Gastrocnemius medialis (tissue), 4 donors: ENCODE results near the gene SMIM10. TPM values are rescaled to one million over a fixed set of nuclear protein-coding genes. Genes with fewer than 3 reads are reported as not detected.

ENCODE experiments used
- ATAC-seq, 2 donors: fragments of 150-250 bp; one replicate each; pipeline ENCODE4 v1.9.1; 2016
- DNase-seq, 2 donors: peaks; one replicate each; pipeline ENCODE4 v3.0.0-alpha.2; 2019
- H3K27ac ChIP-seq, 4 donors: fragments of 200-600 bp; sonication (generic); 1 replicate in 1 of 4; 2 replicates in 3 of 4; pipeline ENCODE4 v1.5.1; 2016 to 2018; ENCODE audit warnings: mild to moderate bottlenecking in 2 of 4, moderate library complexity in 1 of 4
- H3K27me3 ChIP-seq, 3 donors: fragments of 200-600 bp; sonication (generic) in 2 of 3; 1 replicate in 1 of 3; 2 replicates in 2 of 3; pipeline versions ENCODE4 v1.5.1 to v1.6.0; 2016 to 2019; ENCODE audit warnings: mild to moderate bottlenecking in 1 of 3, moderate library complexity in 1 of 3
- H3K36me3 ChIP-seq, 2 donors: fragments of 200-600 bp; sonication (generic) in 1 of 2; one replicate each; pipeline ENCODE4 v1.5.1; 2017 to 2018
- H3K4me1 ChIP-seq, 2 donors: fragments of 200-600 bp; sonication (generic) in 1 of 2; one replicate each; pipeline ENCODE4 v1.5.1; 2016 to 2017; ENCODE audit warnings: mild to moderate bottlenecking in 2 of 2
- H3K4me3 ChIP-seq, 4 donors: fragments of 200-600 bp; sonication (generic) in 3 of 4; 1 replicate in 1 of 4; 2 replicates in 3 of 4; pipeline ENCODE4 v1.5.1; 2016 to 2019; ENCODE audit warnings: mild to moderate bottlenecking in 2 of 4
- H3K9me3 ChIP-seq, 3 donors: fragments of 200-600 bp; sonication (generic) in 2 of 3; 1 replicate in 1 of 3; 2 replicates in 2 of 3; pipeline ENCODE4 v1.5.1; 2016 to 2019
- POLR2A ChIP-seq, 2 donors: fragments of 450-650 bp; IDR thresholded peaks; one replicate each; pipeline ENCODE4 v1.6.1; 2017; ENCODE audit warnings: antibody characterized with exemption in 2 of 2, mild to moderate bottlenecking in 2 of 2, moderate library complexity in 2 of 2
- in situ Hi-C, 4 donors: fragments of 200-750 bp; cut with MboI; loops; one replicate each; pipeline versions ENCODE4 v1.15.0 to v1.8.0; 2017; ENCODE audit warnings: low sequenced_read_pairs in 4 of 4
- intact Hi-C: fragments of 100-400 bp; cut with DNase I; formaldehyde crosslinking; loops from one replicate; pipeline ENCODE4 v1.15.1; 2023; ENCODE audit warnings: low total_unique reads
- total RNA-seq, 4 donors: library from RNA; depleted of rRNA; stranded (reverse); fragments of >200 nt; gene quantifications; one replicate each; pipeline versions ENCODE4 v1.1.0 to v1.2.3, GENCODE V29; 2016
- TF ChIP-seq, protein P1 (sequence below), 5 experiments: fragments of 450-650 bp in 3 of 5; fragments of 200-600 bp in 2 of 5; sonication (generic) in 2 of 5; IDR thresholded peaks in 4 of 5; conservative IDR thresholded peaks in 1 of 5; 1 replicate in 4 of 5; 2 replicates in 1 of 5; pipeline ENCODE4 v1.5.1; 2016 to 2019; ENCODE audit warnings: antibody characterized with exemption in 5 of 5, mild to moderate bottlenecking in 3 of 5, moderate library complexity in 3 of 5

The SMIM10 gene
- total RNA-seq, 4 donors from 2014 or later, result 1.0 to 2.7 (median 1.5) TPM

DNA sequence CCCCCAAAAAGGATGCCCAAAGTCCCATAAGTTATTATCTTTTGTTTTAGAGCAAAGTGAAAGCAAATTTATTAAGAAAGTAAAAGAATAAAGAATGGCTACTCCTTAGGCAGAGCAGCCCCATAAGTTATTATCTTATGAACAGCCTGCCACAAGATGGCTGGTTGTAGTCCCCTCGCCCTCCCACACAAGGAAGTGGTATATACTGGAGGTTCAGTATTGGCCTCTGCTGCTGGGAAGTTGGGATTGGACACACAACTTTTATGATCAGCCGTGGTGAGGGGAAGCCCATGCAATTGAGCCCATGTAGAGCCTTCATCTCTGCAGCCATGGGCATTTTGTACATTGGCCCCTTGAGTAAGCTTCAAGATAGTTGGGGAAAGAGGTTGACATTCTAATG, 8.0 kb upstream of the SMIM10 start:
- H3K9me3 ChIP-seq, result no peaks in the 10 kb centered on the region
- intact Hi-C loops, result no loop called here
- DNase-seq, result no peak

DNA sequence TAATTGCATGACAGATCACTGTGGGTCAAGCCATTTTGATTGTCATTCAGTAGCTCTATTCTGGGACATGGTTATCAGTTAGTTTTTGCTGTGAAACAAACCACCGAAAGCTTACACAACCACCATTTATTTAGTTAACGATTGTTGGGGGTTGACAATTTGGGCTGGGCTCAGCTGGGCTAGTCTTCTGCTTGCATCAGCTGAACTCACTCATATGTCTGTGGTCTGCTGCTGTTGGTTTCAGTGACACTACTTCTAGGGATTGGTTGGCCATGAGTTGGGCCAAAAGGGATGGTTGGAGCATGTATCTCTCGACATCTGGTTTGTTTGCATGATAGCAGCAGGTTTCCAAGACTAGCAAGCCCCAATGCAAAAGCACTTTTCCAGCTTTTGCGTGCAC, 5.3 kb upstream of the SMIM10 start:
- Histone ChIP-seq H3K4me1 (peaks cover 0 to 3% of the 10 kb centered on the region in 2 donors), H3K36me3 (no peaks in the 10 kb centered on the region), H3K4me3 (no peak overlapping the region), H3K27me3 (no peaks in the 10 kb centered on the region), H3K9me3 (no peaks in the 10 kb centered on the region), H3K27ac (no peak overlapping the region)
- no peak for DNase-seq
- TF ChIP-seq, protein P1, sequence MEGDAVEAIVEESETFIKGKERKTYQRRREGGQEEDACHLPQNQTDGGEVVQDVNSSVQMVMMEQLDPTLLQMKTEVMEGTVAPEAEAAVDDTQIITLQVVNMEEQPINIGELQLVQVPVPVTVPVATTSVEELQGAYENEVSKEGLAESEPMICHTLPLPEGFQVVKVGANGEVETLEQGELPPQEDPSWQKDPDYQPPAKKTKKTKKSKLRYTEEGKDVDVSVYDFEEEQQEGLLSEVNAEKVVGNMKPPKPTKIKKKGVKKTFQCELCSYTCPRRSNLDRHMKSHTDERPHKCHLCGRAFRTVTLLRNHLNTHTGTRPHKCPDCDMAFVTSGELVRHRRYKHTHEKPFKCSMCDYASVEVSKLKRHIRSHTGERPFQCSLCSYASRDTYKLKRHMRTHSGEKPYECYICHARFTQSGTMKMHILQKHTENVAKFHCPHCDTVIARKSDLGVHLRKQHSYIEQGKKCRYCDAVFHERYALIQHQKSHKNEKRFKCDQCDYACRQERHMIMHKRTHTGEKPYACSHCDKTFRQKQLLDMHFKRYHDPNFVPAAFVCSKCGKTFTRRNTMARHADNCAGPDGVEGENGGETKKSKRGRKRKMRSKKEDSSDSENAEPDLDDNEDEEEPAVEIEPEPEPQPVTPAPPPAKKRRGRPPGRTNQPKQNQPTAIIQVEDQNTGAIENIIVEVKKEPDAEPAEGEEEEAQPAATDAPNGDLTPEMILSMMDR (IDR thresholded peaks at IDR 0.05 in 4 of 5, conservative IDR thresholded peaks at IDR 0.05 in 1 of 5), result no peak
- TF ChIP-seq POLR2A (IDR thresholded peaks at IDR 0.05), result no peak
- intact Hi-C loops, result no loop called here
- ATAC-seq, result no peak
- in situ Hi-C loops, result no loop called here

More for the DNA sequence above, 8.0 kb upstream of the SMIM10 start:
- Histone ChIP-seq H3K27ac (no peak overlapping the region), H3K27me3 (no peaks in the 10 kb centered on the region), H3K36me3 (no peaks in the 10 kb centered on the region), H3K4me3 (no peak overlapping the region), H3K4me1 (no peaks in the 10 kb centered on the region)
- TF ChIP-seq, protein P1 (IDR thresholded peaks at IDR 0.05 in 4 of 5, conservative IDR thresholded peaks at IDR 0.05 in 1 of 5), result no peak
- TF ChIP-seq POLR2A (IDR thresholded peaks at IDR 0.05), result no peak
- in situ Hi-C loops, result no loop called here
- no peak for ATAC-seq

- no peaks in the 10 kb centered on the region for H3K36me3 ChIP-seq
- TF ChIP-seq, protein P1 (IDR thresholded peaks at IDR 0.05 in 4 of 5, conservative IDR thresholded peaks at IDR 0.05 in 1 of 5), result no peak
- no peak for TF ChIP-seq POLR2A (IDR thresholded peaks at IDR 0.05)
- H3K9me3 ChIP-seq, result no peaks in the 10 kb centered on the region
- ATAC-seq (peak in 1 of 2 donors; percentile 21), DNase-seq (no peak)
- H3K27ac ChIP-seq, result peak overlapping the region in 3 of 4 donors; percentile 25 to 46 (median 45)
- in situ Hi-C loops, result no loop called here
- no peaks in the 10 kb centered on the region for H3K27me3 ChIP-seq
- intact Hi-C loops, result no loop called here
- H3K4me3 ChIP-seq, result peak overlapping the region; percentile 43 to 55 (median 47)
- H3K4me1 ChIP-seq, result peaks cover 0 to 5% of the 10 kb centered on the region in 2 donors
Measured at GRCh38 chrX:134990475-134990800, 353 bp upstream of the SMIM10 start.

GRCh38 chrX:134997646-134998045, 6.9 kb downstream of the SMIM10 start:
- Histone ChIP-seq H3K36me3 (no peaks in the 10 kb centered on the region), H3K27ac (no peak overlapping the region), H3K27me3 (no peaks in the 10 kb centered on the region), H3K4me1 (no peaks in the 10 kb centered on the region), H3K4me3 (no peak overlapping the region), H3K9me3 (no peaks in the 10 kb centered on the region)
- ATAC-seq (no peak), DNase-seq (no peak)
- no peak for TF ChIP-seq POLR2A (IDR thresholded peaks at IDR 0.05)
- TF ChIP-seq, protein P1 (IDR thresholded peaks at IDR 0.05 in 4 of 5, conservative IDR thresholded peaks at IDR 0.05 in 1 of 5), result no peak
- intact Hi-C loops (no loop called here), in situ Hi-C loops (loop anchor here in 1 of 4 donors (5.0 kb wide), 1 partner anchor 35 kb away; no protein-coding TSS in a partner anchor)

- intact Hi-C loops (no loop called here), in situ Hi-C loops (loop anchor here in 1 of 4 donors (5.0 kb wide), 1 partner anchor 36 kb away; no protein-coding TSS in a partner anchor)
- no peak for ATAC-seq
- no peak overlapping the region for H3K4me3 ChIP-seq
- no peaks in the 10 kb centered on the region for H3K4me1 ChIP-seq
- no peaks in the 10 kb centered on the region for H3K27me3 ChIP-seq
- TF ChIP-seq, protein P1 (IDR thresholded peaks at IDR 0.05 in 4 of 5, conservative IDR thresholded peaks at IDR 0.05 in 1 of 5), result no peak
- no peak for TF ChIP-seq POLR2A (IDR thresholded peaks at IDR 0.05)
- H3K36me3 ChIP-seq, result no peaks in the 10 kb centered on the region
- DNase-seq, result no peak
- H3K27ac ChIP-seq, result no peak overlapping the region
- no peaks in the 10 kb centered on the region for H3K9me3 ChIP-seq
Measured at GRCh38 chrX:134998246-134998645, 7.5 kb downstream of the SMIM10 start.
